ENCODE measurements around the gene NRXN3. TPM values are rescaled to one million over a fixed set of nuclear protein-coding genes. Genes with fewer than 3 reads are reported as not detected.

NRXN3 gene
- total and polyA plus RNA-seq, 2 donors (not counting 1 experiment from before 2014, with no cell fraction given), result not detected

DNA sequence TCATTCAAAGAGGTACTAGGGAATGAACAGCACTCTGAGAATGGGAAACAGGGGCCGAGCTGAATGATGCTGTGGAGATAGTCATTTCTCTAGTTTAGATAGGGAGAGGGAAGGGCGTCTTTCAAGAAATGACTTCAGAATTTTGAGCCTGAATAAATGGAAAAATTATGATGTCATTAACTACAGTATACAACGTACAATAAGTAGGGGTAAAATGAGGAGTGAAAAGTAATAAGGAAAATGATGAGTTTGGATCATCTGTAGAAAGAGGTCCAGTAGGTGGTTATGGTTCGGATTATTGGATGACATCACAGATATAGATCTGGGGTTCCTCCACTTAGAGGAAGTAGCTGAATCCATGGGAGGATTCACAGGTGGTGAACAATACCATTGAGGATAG is 1081.1 kb downstream of the NRXN3 start:
- H3K79me2 ChIP-seq (ENCODE audit: control insufficient read depth, insufficient read depth, low read length), result no peaks in the 10 kb centered on the region
- intact Hi-C loops (cut with micrococcal nuclease), result no loop called here

DNA sequence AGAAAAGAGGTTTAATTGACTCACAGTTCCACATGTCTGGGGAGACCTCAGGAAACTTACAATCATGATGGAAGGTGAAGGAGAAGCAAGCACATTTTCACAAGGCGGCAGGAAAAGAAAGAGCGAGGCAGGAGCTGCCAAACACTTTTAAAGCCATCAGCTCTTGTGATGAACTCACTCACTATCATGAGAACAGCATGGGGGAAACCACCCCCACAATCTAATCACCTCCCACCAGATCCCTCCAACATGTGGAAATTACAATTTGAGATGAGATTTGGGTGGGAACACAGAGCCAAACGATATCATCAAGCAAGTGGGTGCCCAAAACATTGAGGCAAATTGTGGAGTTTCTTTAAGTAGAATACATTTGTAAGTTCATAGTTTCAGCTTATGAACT is 1083.4 kb downstream of the NRXN3 start:
- no peaks in the 10 kb centered on the region for H3K4me1 Mint-ChIP-seq
- Histone ChIP-seq H3K4me1 (ENCODE audit: control insufficient read depth in 2 of 2, insufficient read depth in 2 of 2, low read length in 2 of 2) (no peaks in the 10 kb centered on the region), H2AFZ (ENCODE audit: insufficient read depth, low read depth, low read length, poor library complexity, severe bottlenecking) (no peak overlapping the region), H3K27me3 (replicated peaks in 1 of 4; ENCODE audit: control extremely low read depth in 1 of 4, control insufficient read depth in 3 of 4, insufficient read depth in 4 of 4, low read length in 3 of 4) (no peaks in the 10 kb centered on the region), H3K9me3 (ENCODE audit: control extremely low read depth in 1 of 3, control insufficient read depth in 2 of 3, insufficient read depth in 1 of 3, low read length in 2 of 3) (peaks cover 0 to 1% (median 0%) of the 10 kb centered on the region in 3 donors), H3K9ac (ENCODE audit: low read length) (no peak overlapping the region), H4K20me1 (ENCODE audit: control insufficient read depth, insufficient read depth, low read length, poor library complexity, severe bottlenecking) (no peaks in the 10 kb centered on the region), H3K27ac (ENCODE audit: low read length in 2 of 2) (no peak overlapping the region), H3K4me2 (replicated peaks; ENCODE audit: low read depth, low read length, poor library complexity, severe bottlenecking) (no peak overlapping the region), H3K36me3 (replicated peaks in 1 of 2; ENCODE audit: control extremely low read depth in 1 of 2, control insufficient read depth in 1 of 2, extremely low read depth in 1 of 2, insufficient read depth in 2 of 2, low read length in 1 of 2) (no peaks in the 10 kb centered on the region), H3K4me3 (ENCODE audit: control extremely low read depth in 1 of 5, extremely low read depth in 1 of 5, insufficient read depth in 1 of 5, low read depth in 2 of 5, low read length in 4 of 5) (no peak overlapping the region), H3K79me2 (ENCODE audit: control insufficient read depth, insufficient read depth, low read length) (no peaks in the 10 kb centered on the region)
- H3K9me3 Mint-ChIP-seq (ENCODE audit: insufficient read depth), result no peaks in the 10 kb centered on the region
- WGBS (ENCODE audit: insufficient coverage), result no CpG with 5 or more reads among the region's 3 CpGs
- no peak for TF ChIP-seq EZH2 (IDR thresholded peaks at IDR 0.05; ENCODE audit: borderline replicate concordance, insufficient read depth, low read depth, low read length, poor library complexity, severe bottlenecking)
- TF ChIP-seq, protein P1, sequence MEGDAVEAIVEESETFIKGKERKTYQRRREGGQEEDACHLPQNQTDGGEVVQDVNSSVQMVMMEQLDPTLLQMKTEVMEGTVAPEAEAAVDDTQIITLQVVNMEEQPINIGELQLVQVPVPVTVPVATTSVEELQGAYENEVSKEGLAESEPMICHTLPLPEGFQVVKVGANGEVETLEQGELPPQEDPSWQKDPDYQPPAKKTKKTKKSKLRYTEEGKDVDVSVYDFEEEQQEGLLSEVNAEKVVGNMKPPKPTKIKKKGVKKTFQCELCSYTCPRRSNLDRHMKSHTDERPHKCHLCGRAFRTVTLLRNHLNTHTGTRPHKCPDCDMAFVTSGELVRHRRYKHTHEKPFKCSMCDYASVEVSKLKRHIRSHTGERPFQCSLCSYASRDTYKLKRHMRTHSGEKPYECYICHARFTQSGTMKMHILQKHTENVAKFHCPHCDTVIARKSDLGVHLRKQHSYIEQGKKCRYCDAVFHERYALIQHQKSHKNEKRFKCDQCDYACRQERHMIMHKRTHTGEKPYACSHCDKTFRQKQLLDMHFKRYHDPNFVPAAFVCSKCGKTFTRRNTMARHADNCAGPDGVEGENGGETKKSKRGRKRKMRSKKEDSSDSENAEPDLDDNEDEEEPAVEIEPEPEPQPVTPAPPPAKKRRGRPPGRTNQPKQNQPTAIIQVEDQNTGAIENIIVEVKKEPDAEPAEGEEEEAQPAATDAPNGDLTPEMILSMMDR (IDR thresholded peaks at IDR 0.05), result no peak
- intact Hi-C loops (cut with micrococcal nuclease), result no loop called here
- ATAC-seq (ENCODE audit: low read depth) (no peak), DNase-seq (no peak)
- POLR2A ChIA-PET, result no interaction called here
- H3K4me3 Mint-ChIP-seq, result no peak overlapping the region
- CTCF ChIA-PET, result no interaction called here
- H3K27ac Mint-ChIP-seq, result no peak overlapping the region
- no peaks in the 10 kb centered on the region for H3K27me3 Mint-ChIP-seq

More for the DNA sequence above, 1081.1 kb downstream of the NRXN3 start:
- DNase-seq, result no peak
- WGBS (ENCODE audit: insufficient coverage), result 92% methylated on average over 1 of the region's 4 CpGs
- H3K4me3 ChIP-seq (ENCODE audit: control extremely low read depth in 1 of 5, extremely low read depth in 1 of 5, insufficient read depth in 1 of 5, low read depth in 2 of 5, low read length in 4 of 5), result no peak overlapping the region
- H3K9me3 ChIP-seq (ENCODE audit: control extremely low read depth in 1 of 3, control insufficient read depth in 2 of 3, insufficient read depth in 1 of 3, low read length in 2 of 3), result no peaks in the 10 kb centered on the region
- no peaks in the 10 kb centered on the region for H3K27me3 Mint-ChIP-seq
- TF ChIP-seq, protein P1 (IDR thresholded peaks at IDR 0.05), result no peak
- no peak for TF ChIP-seq EZH2 (IDR thresholded peaks at IDR 0.05; ENCODE audit: borderline replicate concordance, insufficient read depth, low read depth, low read length, poor library complexity, severe bottlenecking)
- no peaks in the 10 kb centered on the region for H4K20me1 ChIP-seq (ENCODE audit: control insufficient read depth, insufficient read depth, low read length, poor library complexity, severe bottlenecking)
- H3K9ac ChIP-seq (ENCODE audit: low read length), result no peak overlapping the region
- no peak overlapping the region for H2AFZ ChIP-seq (ENCODE audit: insufficient read depth, low read depth, low read length, poor library complexity, severe bottlenecking)
- no peak overlapping the region for H3K4me2 ChIP-seq (replicated peaks; ENCODE audit: low read depth, low read length, poor library complexity, severe bottlenecking)
- ATAC-seq (ENCODE audit: low read depth), result no peak
- H3K4me3 Mint-ChIP-seq, result no peak overlapping the region
- H3K4me1 Mint-ChIP-seq, result no peaks in the 10 kb centered on the region
- CTCF ChIA-PET, result no interaction called here
- no peak overlapping the region for H3K27ac Mint-ChIP-seq
- POLR2A ChIA-PET, result no interaction called here
- peaks cover under 1% of the 10 kb centered on the region for H3K9me3 Mint-ChIP-seq (ENCODE audit: insufficient read depth)
- no peaks in the 10 kb centered on the region for H3K36me3 ChIP-seq (replicated peaks in 1 of 2; ENCODE audit: control extremely low read depth in 1 of 2, control insufficient read depth in 1 of 2, extremely low read depth in 1 of 2, insufficient read depth in 2 of 2, low read length in 1 of 2)
- no peaks in the 10 kb centered on the region for H3K27me3 ChIP-seq (replicated peaks in 1 of 4; ENCODE audit: control extremely low read depth in 1 of 4, control insufficient read depth in 3 of 4, insufficient read depth in 4 of 4, low read length in 3 of 4)
- no peaks in the 10 kb centered on the region for H3K4me1 ChIP-seq (ENCODE audit: control insufficient read depth in 2 of 2, insufficient read depth in 2 of 2, low read length in 2 of 2)
- no peak overlapping the region for H3K27ac ChIP-seq (ENCODE audit: low read length in 2 of 2)
